WTC11 (cell line): ENCODE data around the gene WDHD1.

Experiments
- CTCF ChIP-seq: fragments of 200-600 bp; IDR thresholded peaks from 2 replicates; pipeline ENCODE4 v1.8.0; 2022; ENCODE audit warnings: antibody characterized with exemption
- ESRRA ChIP-seq: sonication (generic); formaldehyde crosslinking; IDR thresholded peaks from 2 replicates; pipeline ENCODE4 v1.8.1; 2022; ENCODE audit warnings: mild to moderate bottlenecking, missing genetic modification reagents, borderline replicate concordance
- JUN ChIP-seq: sonication (generic); formaldehyde crosslinking; IDR thresholded peaks from 2 replicates; pipeline ENCODE4 v1.8.0; 2023; ENCODE audit warnings: mild to moderate bottlenecking, missing genetic modification reagents
- MYBL2 ChIP-seq: sonication (generic); formaldehyde crosslinking; IDR thresholded peaks from 2 replicates; pipeline ENCODE4 v1.8.1; 2023; ENCODE audit warnings: mild to moderate bottlenecking, moderate library complexity, missing genetic modification reagents
- SP1 ChIP-seq: sonication (generic); formaldehyde crosslinking; conservative IDR thresholded peaks from 2 replicates; pipeline ENCODE4 v1.8.1; 2022; ENCODE audit warnings: missing genetic modification reagents
- USF2 ChIP-seq: sonication (generic); formaldehyde crosslinking; IDR thresholded peaks from 2 replicates; pipeline ENCODE4 v1.8.1; 2023; ENCODE audit warnings: mild to moderate bottlenecking, missing genetic modification reagents, moderate library complexity

GRCh38 chr14:55074662-55075061, 47.8 kb upstream of the WDHD1 start:
- TF ChIP-seq CTCF, result no peak
- no peak for TF ChIP-seq MYBL2
- TF ChIP-seq SP1 (CRISPR knock-in tag), result no peak
- no peak for TF ChIP-seq JUN (CRISPR knock-in tag)
- no peak for TF ChIP-seq USF2 (CRISPR knock-in tag)
- TF ChIP-seq ESRRA, result no peak
